GM03348 (cell line): ENCODE results near the gene FBXW12.

Source experiments
- DNase-seq: peaks from one replicate; pipeline ENCODE4 v3.0.0; 2012; ENCODE audit warnings: low spot score

FBXW12 gene

DNA sequence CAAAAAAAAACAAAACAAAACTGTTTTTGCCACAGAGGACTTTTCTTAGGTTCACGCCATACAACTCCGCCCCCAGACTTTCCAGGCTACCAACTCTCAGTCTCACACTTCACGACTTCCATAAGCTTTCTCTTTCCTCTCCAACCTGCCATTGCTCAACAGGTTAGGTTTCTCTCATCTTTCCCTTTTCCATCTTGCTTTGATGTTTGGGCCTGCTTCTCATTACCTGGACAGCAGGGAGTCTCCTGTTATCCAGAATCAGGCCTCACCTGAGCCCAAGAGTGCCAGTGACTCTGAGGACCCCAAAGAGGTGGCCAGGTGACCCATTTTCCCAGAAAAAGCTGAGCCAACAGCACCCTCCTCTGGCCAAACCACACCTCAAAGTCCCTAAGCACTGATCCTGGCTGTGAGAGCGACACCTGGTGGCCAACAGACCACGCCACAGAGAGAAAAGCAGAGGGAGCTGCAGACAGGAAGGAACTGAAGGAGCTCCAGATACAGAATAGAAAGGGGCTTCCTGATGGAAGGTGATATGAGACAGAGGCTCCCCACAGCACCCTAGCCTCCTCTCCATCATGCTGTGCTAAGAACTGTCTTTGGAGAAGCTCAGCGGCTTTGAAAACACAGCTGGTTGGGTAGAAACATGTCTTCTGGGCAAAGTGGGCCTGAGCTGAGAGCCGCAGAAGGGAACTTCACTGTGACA lies 63.9 kb downstream of the FBXW12 start:
- peak; percentile 87 for DNase-seq

DNA sequence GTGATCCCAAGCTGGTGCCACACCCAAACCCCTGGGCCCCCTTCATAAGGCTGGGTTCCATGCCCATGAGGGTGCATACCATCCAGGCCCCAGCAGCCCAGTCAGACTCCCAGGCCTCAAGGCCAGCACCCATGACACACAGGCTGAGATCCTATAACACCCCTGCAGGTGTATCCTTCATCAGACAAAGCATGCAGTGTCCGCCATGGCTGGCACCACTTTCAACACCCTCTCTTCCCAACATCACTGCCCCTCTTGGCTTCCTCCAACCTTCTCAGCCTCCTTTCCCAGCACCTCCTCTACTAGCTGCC lies 64.4 kb downstream of the FBXW12 start:
- no peak for DNase-seq

GRCh38 chr3:48436855-48437254 lies 64.8 kb downstream of the FBXW12 start:
- DNase-seq: no peak

GRCh38 chr3:48437812-48438211 lies 65.8 kb downstream of the FBXW12 start:
- no peak for DNase-seq

- DNase-seq: peak; percentile 98
These were observed 68.0 kb downstream of the FBXW12 start, which contains the start of the genes CCDC51 and TMA7 for GRCh38 chr3:48439820-48440589. Gene CCDC51 (minus strand): TSS chr3:48440119. CDS start chr3:48435128, 4,991 bp downstream. Gene TMA7 (plus strand): TSS chr3:48440257. CDS start chr3:48440297, 40 bp downstream.

DNA sequence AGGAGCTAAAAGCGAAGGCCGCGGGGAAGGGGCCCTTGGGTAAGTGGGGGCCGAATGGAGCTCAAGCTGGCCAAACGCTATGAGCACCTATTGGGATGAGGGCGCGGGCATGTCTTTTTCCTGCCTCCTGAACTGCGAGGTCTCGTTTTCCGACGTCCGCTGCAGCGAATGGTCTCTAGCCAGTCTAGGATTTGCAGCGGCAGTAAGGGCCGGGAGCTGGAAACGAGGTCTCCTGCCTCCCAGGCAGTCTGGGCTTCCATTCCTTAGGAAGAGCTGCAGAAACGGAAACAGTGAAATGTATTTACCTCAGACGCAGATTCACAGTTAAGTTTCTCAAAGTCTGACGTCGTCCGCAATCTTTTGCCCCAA lies 68.6 kb downstream of the FBXW12 start:
- DNase-seq: peak; percentile 24

DNA sequence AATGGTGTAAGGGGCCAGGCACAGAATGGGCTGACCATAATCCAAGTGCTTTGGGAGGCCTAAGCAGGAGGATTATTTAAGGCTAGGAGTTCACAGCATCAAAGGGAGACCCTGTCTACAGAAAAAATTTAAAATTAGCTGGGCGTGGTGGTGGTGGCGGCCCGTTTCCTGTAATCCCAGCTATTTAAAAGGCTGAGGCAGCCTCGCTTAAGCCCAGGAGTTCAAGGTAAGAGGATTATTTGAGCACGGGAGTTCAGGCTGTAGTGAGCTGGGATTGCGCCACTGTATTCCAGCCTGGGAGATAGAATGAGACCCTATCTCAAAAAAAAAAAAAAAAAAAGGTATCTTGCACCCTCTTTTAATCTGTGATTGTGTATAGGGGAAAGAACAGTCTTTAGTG lies 69.9 kb downstream of the FBXW12 start:
- no peak for DNase-seq
